Gastroesophageal sphincter (tissue), 3 donors: ENCODE results near the gene WNT3.

Source experiments
- CTCF ChIP-seq, 4 experiments: fragments of 200-600 bp in 2 of 4; fragments of 450-650 bp in 2 of 4; sonication (generic) in 1 of 4; IDR thresholded peaks; one replicate each; pipeline ENCODE4 v1.5.1; 2017 to 2019; ENCODE audit warnings: antibody characterized with exemption in 4 of 4, mild to moderate bottlenecking in 2 of 4, moderate library complexity in 2 of 4
- EP300 ChIP-seq: sonication (generic); formaldehyde crosslinking; IDR thresholded peaks from one replicate; pipeline ENCODE4 v1.6.1; 2017; ENCODE audit warnings: antibody characterized with exemption, mild to moderate bottlenecking
- POLR2A ChIP-seq, 2 donors: fragments of 450-650 bp; IDR thresholded peaks; one replicate each; pipeline ENCODE4 v1.6.1; 2017; ENCODE audit warnings: antibody characterized with exemption in 2 of 2, mild to moderate bottlenecking in 2 of 2, moderate library complexity in 1 of 2
- POLR2AphosphoS5 ChIP-seq: sonication (generic); formaldehyde crosslinking; IDR thresholded peaks from one replicate; pipeline ENCODE4 v1.6.1; 2017; ENCODE audit warnings: antibody characterized with exemption

- TF ChIP-seq CTCF (IDR thresholded peaks at IDR 0.05) (no peak), POLR2A (IDR thresholded peaks at IDR 0.05) (no peak), POLR2AphosphoS5 (no peak), EP300 (no peak)
Measured at GRCh38 chr17:46842835-46843234, 24.3 kb upstream of the WNT3 start.
